K562 (cell line): ENCODE measurements around the gene RPTOR. TPM values are rescaled to one million over a fixed set of nuclear protein-coding genes. Genes with fewer than 3 reads are reported as not detected.
A peak's percentile ranks its signal among the peaks of the same experiment; 100 is the strongest.

Experiments used
- ATAC-seq: fragments of 200-7000 bp; cut with Tn5 transposase; 3 replicates; pipeline ENCODE4 v1.9.1; 2020; ENCODE audit warnings: moderate library complexity
- BruUV-seq: library from RNA; stranded (reverse); fragments of 400-500 nt; replicated peaks from 2 replicates; lab custom pipeline; 2021; lab: Mats Ljungman, UMichigan
- CTCF ChIA-PET: fragments of 300-600 bp; formaldehyde crosslinking; extraction: SDS; loops from one replicate; lab custom pipeline; 2021; ENCODE audit warnings: low intra/inter-chr PET ratio; lab: Yijun Ruan, JAX
- POLR2A ChIA-PET: fragments of 300-600, 350-650 bp; sonication (Branson Sonifier 250); formaldehyde crosslinking; extraction: SDS; loops from one replicate; lab custom pipeline; 2021; ENCODE audit warnings: antibody characterized with exemption, inconsistent platforms; lab: Yijun Ruan, JAX
- DNase-seq, 4 experiments: peaks; one replicate each; pipeline versions ENCODE4 v3.0.0 to v3.0.0-alpha.2; 2011 to 2018; ENCODE audit warnings: low spot score in 3 of 4, mixed read lengths in 3 of 4; ENCODE audit errors: extremely low read depth in 1 of 4
- FAIRE-seq: peaks from 2 replicates; lab custom pipeline; 2011; peaks lifted over from hg19 to GRCh38; lab: Jason Lieb, UNC
- H2AFZ ChIP-seq: 2 replicates; pipeline ENCODE4 v1.6.0; 2011; ENCODE audit warnings: low read depth, low read length, control low read depth, inconsistent platforms
- H3K27ac ChIP-seq: fragments of 200-600 bp; 3 replicates; pipeline ENCODE4 v1.8.0; 2011; ENCODE audit warnings: low read depth, mild to moderate bottlenecking, control low read depth, inconsistent platforms, low read length, moderate library complexity, mixed read lengths; ENCODE audit errors: extremely low read depth
- H3K27me3 ChIP-seq, 2 experiments: fragments of 300-600 bp in 1 of 2; 2 replicates in 1 of 2; 3 replicates in 1 of 2; pipeline versions ENCODE4 v1.6.0 to v1.8.0; 2011; ENCODE audit warnings: inconsistent platforms in 2 of 2, low read length in 2 of 2, mild to moderate bottlenecking in 1 of 2, mixed read lengths in 1 of 2, moderate library complexity in 1 of 2; ENCODE audit not compliant: control insufficient read depth in 2 of 2, insufficient read depth in 2 of 2
- H3K36me3 ChIP-seq: fragments of 300-600 bp; 3 replicates; pipeline ENCODE4 v1.8.0; 2011; ENCODE audit warnings: mild to moderate bottlenecking, low read length, inconsistent platforms; ENCODE audit not compliant: control insufficient read depth, insufficient read depth
- H3K4me1 ChIP-seq, 2 experiments: fragments of 200-600 bp in 1 of 2; replicated peaks in 1 of 2; 2 replicates in 1 of 2; 3 replicates in 1 of 2; pipeline versions ENCODE4 v1.5.1 to v1.8.0; 2011; ENCODE audit warnings: inconsistent platforms in 2 of 2, low read length in 2 of 2, mild to moderate bottlenecking in 1 of 2, mixed read lengths in 1 of 2, moderate library complexity in 1 of 2; ENCODE audit not compliant: control insufficient read depth in 2 of 2, insufficient read depth in 2 of 2
- H3K4me2 ChIP-seq: 2 replicates; pipeline ENCODE4 v1.6.1; 2011; ENCODE audit warnings: low read length, control low read depth, inconsistent platforms, mixed read lengths; ENCODE audit not compliant: insufficient read depth
- H3K4me3 ChIP-seq: fragments of 200-600 bp; sonication (generic), shearing (Covaris generic); 2 replicates; pipeline ENCODE4 v1.5.1; 2016; ENCODE audit warnings: control low read depth, inconsistent platforms
- H3K79me2 ChIP-seq: fragments of 200-600 bp; 3 replicates; pipeline ENCODE4 v1.8.0; 2011; ENCODE audit warnings: low read length, inconsistent platforms; ENCODE audit not compliant: control insufficient read depth, insufficient read depth
- H3K9ac ChIP-seq, 2 experiments: 2 replicates each; pipeline versions ENCODE4 v1.6.0 to v1.6.1; 2011; ENCODE audit warnings: low read depth in 2 of 2, low read length in 2 of 2, control low read depth in 1 of 2, inconsistent platforms in 1 of 2, mild to moderate bottlenecking in 1 of 2, mixed read lengths in 1 of 2; ENCODE audit not compliant: insufficient read depth in 1 of 2
- H3K9me1 ChIP-seq: one replicate; pipeline ENCODE4 v1.6.0; 2011; ENCODE audit warnings: inconsistent platforms, mild to moderate bottlenecking, low read length, moderate library complexity; ENCODE audit not compliant: control insufficient read depth, insufficient read depth
- H3K9me3 ChIP-seq: replicated peaks from 2 replicates; pipeline ENCODE4 v1.5.1; 2011; ENCODE audit warnings: low read depth, low read length, inconsistent platforms; ENCODE audit not compliant: control insufficient read depth, insufficient read depth
- H4K20me1 ChIP-seq: replicated peaks from 2 replicates; pipeline ENCODE4 v1.6.1; 2011; ENCODE audit warnings: low read length, inconsistent platforms, mixed read lengths; ENCODE audit not compliant: control insufficient read depth, insufficient read depth
- CBFB ChIP-seq: sonication (generic); formaldehyde crosslinking; IDR thresholded peaks from 2 replicates; pipeline ENCODE4 v1.4.0; 2020; ENCODE audit warnings: mild to moderate bottlenecking, missing genetic modification reagents
- CC2D1A ChIP-seq: fragments of 450-650 bp; IDR thresholded peaks from 2 replicates; pipeline ENCODE4 v1.6.1; 2017; ENCODE audit warnings: mild to moderate bottlenecking
- DPF2 ChIP-seq: fragments of 450-650 bp; IDR thresholded peaks from 2 replicates; pipeline ENCODE4 v1.6.1; 2016
- ELK3 ChIP-seq: fragments of 450-650 bp; formaldehyde crosslinking; IDR thresholded peaks from 2 replicates; pipeline ENCODE4 v1.4.0; 2020; ENCODE audit warnings: mild to moderate bottlenecking
- HLTF ChIP-seq: fragments of 450-650 bp; IDR thresholded peaks from 2 replicates; pipeline ENCODE4 v1.6.1; 2016
- ILK ChIP-seq: fragments of 450-650 bp; IDR thresholded peaks from 2 replicates; pipeline ENCODE4 v1.6.1; 2016; ENCODE audit warnings: missing genetic modification characterization, low read depth, mild to moderate bottlenecking, missing compliant biosample characterization, moderate library complexity, borderline replicate concordance
- MCM7 ChIP-seq, 2 experiments: fragments of 450-650 bp; IDR thresholded peaks; 2 replicates each; pipeline ENCODE4 v1.6.1; 2016 to 2018
- MTF1 ChIP-seq: fragments of 250-450 bp; sonication (Bioruptor Pico); IDR thresholded peaks from 2 replicates; pipeline ENCODE4 v1.9.0; 2021; ENCODE audit warnings: moderate library complexity, mild to moderate bottlenecking, inconsistent platforms, borderline replicate concordance
- NCOA2 ChIP-seq, 2 experiments: fragments of 450-650 bp; IDR thresholded peaks; 2 replicates each; pipeline ENCODE4 v1.6.1; 2018; ENCODE audit warnings: mild to moderate bottlenecking in 2 of 2, moderate library complexity in 1 of 2; ENCODE audit not compliant: partially characterized antibody in 2 of 2
- PBX2 ChIP-seq, 2 experiments: IDR thresholded peaks in 1 of 2; conservative IDR thresholded peaks in 1 of 2; 2 replicates each; pipeline ENCODE4 v1.6.1; 2016; ENCODE audit warnings: low read depth in 2 of 2, mild to moderate bottlenecking in 1 of 2, missing compliant biosample characterization in 1 of 2, missing genetic modification characterization in 1 of 2, moderate library complexity in 1 of 2
- PHF20 ChIP-seq: fragments of 450-650 bp; IDR thresholded peaks from 2 replicates; pipeline ENCODE4 v1.6.1; 2018; ENCODE audit not compliant: partially characterized antibody
- RBM15 ChIP-seq: fragments of 200-400 bp; formaldehyde crosslinking; IDR thresholded peaks from 2 replicates; pipeline ENCODE4 v1.6.1; 2018; ENCODE audit warnings: mild to moderate bottlenecking, low read length, moderate library complexity; ENCODE audit not compliant: insufficient read depth
- SLC30A9 ChIP-seq: fragments of 250-450 bp; sonication (Bioruptor Pico); IDR thresholded peaks from 2 replicates; pipeline ENCODE4 v1.8.0; 2022; ENCODE audit warnings: mild to moderate bottlenecking, moderate library complexity
- SP1 ChIP-seq: sonication (generic); formaldehyde crosslinking; IDR thresholded peaks from 2 replicates; pipeline ENCODE4 v1.8.1; 2022; ENCODE audit warnings: mild to moderate bottlenecking, missing genetic modification reagents
- TAF7 ChIP-seq: fragments of 450-650 bp; IDR thresholded peaks from 2 replicates; pipeline ENCODE4 v1.6.1; 2016; ENCODE audit warnings: missing genetic modification characterization, missing compliant biosample characterization
- ZBTB33 ChIP-seq: sonication (generic); formaldehyde crosslinking; IDR thresholded peaks from 2 replicates; pipeline ENCODE4 v1.8.1; 2023; ENCODE audit warnings: mild to moderate bottlenecking, missing genetic modification reagents
- ZNF77 ChIP-seq: fragments of 250-450 bp; sonication (Bioruptor Pico); IDR thresholded peaks from 2 replicates; pipeline ENCODE4 v1.5.0; 2020
- WGBS: fragments of 100-300 bp; shearing (Covaris generic); methylation state at CpG from one replicate; pipeline ENCODE4 v1.1.6; 2016; ENCODE audit warnings: low coverage, mixed read lengths; ENCODE audit not compliant: insufficient coverage; ENCODE audit errors: missing lambda C conversion rate; 5-methylcytosine and 5-hydroxymethylcytosine counted together
- in situ Hi-C: fragments of 300-500 bp; cut with MboI; formaldehyde crosslinking; loops from 4 replicates; pipeline ENCODE4 v1.15.0; 2018; ENCODE audit warnings: inconsistent platforms, mixed read lengths
- intact Hi-C: fragments of 100-400 bp; cut with micrococcal nuclease; formaldehyde crosslinking; loops from 2 replicates; pipeline ENCODE4 v1.14.2; 2022
- polyA plus RNA-seq, 8 experiments: library from polyadenylated mRNA; depleted of rRNA in 4 of 8; stranded (reverse) in 5 of 8; unstranded in 3 of 8; fragments of >200 nt; fragmentation: Nextera tagmentation in 2 of 8; fragmentation: Illumina TruSeq in 1 of 8; extraction: Ambion mirVana in 2 of 8; extraction: Trizol in 1 of 8; gene quantifications; 2 replicates each; pipeline versions ENCODE4 v1.2.1 to v1.2.3, GENCODE V29; 2011 to 2014; ENCODE audit warnings: inconsistent platforms in 1 of 8, missing spikeins in 1 of 8
- total RNA-seq, 7 experiments: library from RNA; depleted of rRNA in 6 of 7; stranded (reverse); fragments of >200 nt in 6 of 7; fragmentation: Illumina TruSeq in 2 of 7; extraction: Trizol in 2 of 7; gene quantifications; 2 replicates each; pipeline versions ENCODE4 v1.2.1 to v1.2.3, GENCODE V29; 2011 to 2021; ENCODE audit warnings: low replicate concordance in 1 of 7

RPTOR gene
- total and polyA plus RNA-seq, 9 of the 15 experiments (the other 6 are each of a cell fraction or from before 2014, with no cell fraction given): 0.24 to 54.1 (median 10.2) TPM

DNA sequence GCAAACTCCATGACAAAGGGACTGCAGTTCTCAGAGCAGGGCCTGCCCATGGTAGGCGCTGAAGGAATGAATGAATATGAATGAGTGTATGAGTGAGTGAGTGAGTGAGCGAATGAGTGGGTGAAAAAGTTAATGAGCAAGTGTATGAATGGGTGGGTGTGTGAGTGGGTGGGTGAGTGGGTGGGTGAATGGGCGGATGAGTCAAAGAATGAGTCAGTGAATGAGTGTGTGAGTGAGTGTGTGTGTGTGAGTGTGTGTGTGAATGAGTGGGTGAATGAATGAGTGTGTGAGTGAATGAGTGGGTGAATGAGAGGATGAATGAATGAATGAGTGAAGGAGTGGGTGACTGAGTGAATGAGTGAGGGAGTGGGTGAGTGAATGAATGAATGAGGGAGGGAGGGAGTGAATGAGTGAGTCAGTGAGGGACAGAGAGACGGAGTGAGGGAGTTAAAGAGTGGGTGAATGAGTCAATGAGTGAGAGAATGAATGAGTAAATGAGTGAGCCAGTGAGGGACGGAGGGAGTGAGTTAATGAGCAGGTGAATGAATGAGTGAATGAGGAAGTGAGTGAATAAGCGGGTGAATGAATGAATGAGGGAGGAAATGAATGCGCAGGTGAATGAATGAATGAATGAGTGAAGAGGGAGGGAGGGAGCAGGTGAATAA is 435.9 kb downstream of the RPTOR start:
- peaks cover 0 to 38% of the 10 kb centered on the region in 2 experiments; a peak in 3 of 5 replicates for H3K4me1 ChIP-seq
- no peak for DNase-seq
- no peak overlapping the region for H2AFZ ChIP-seq
- no peaks in the 10 kb centered on the region for H3K79me2 ChIP-seq
- H3K4me3 ChIP-seq: no peak overlapping the region
- H3K27ac ChIP-seq: no peak overlapping the region
- intact Hi-C loops (loop anchor here (5.0 to 10.0 kb wide), 2 partner anchors 244 to 553 kb away; partner anchors contain the start of gene CEP131), in situ Hi-C loops (loop anchor here (5.0 to 10.0 kb wide), 2 partner anchors 553 to 786 kb away; no protein-coding TSS in a partner anchor)
- H3K9me3 ChIP-seq: no peaks in the 10 kb centered on the region
- H3K27me3 ChIP-seq: peaks cover 12 to 32% of the 10 kb centered on the region in 2 experiments; a peak in 4 of 5 replicates
- H4K20me1 ChIP-seq: 0 out of 2 replicates have a peak, but pooled peaks cover 9% of the 10 kb centered on the region
- no TSS peak for BruUV-seq
- no peak overlapping the region for H3K4me2 ChIP-seq
- ChIA-PET CTCF (interaction anchor here (1.0 to 2.0 kb wide), 3 partner anchors 405 to 972 kb away, joined by 3 to 17 read pairs (median 5); no protein-coding TSS in a partner anchor), POLR2A (no interaction called here)
- ATAC-seq: no peak
- no peaks in the 10 kb centered on the region for H3K36me3 ChIP-seq
- no peaks in the 10 kb centered on the region for H3K9me1 ChIP-seq
- WGBS: 19% methylated on average over 6 of the region's 7 CpGs
- no peak overlapping the region for H3K9ac ChIP-seq
- FAIRE-seq: peak; percentile 11
- TF ChIP-seq TAF7 (tag) (no peak), PHF20 (peak; percentile 43), SLC30A9 (CRISPR knock-in tag) (no peak), DPF2 (peak; percentile 76), ZNF77 (no peak), CC2D1A (no peak), ZBTB33 (CRISPR knock-in tag) (no peak), SP1 (CRISPR knock-in tag) (no peak), NCOA2 (IDR thresholded peaks at IDR 0.05; ENCODE audit: partially characterized antibody in 2 of 2) (no peak), MCM7 (IDR thresholded peaks at IDR 0.05) (no peak), MTF1 (CRISPR knock-in tag) (no peak), ILK (tag) (no peak), RBM15 (no peak), ELK3 (CRISPR knock-in tag) (no peak), HLTF (peak; percentile 53; the same call in 1 of the 2 replicates), CBFB (CRISPR knock-in tag) (no peak), PBX2 (CRISPR knock-in tag; IDR thresholded peaks at IDR 0.05; ENCODE audit: low read depth) (no peak), PBX2 (tag; conservative IDR thresholded peaks at IDR 0.05; ENCODE audit: low read depth) (no peak)
